Astrocyte of the cerebellum (primary cell): ENCODE data around the gene AMIGO2.

Experiments
- DNase-seq: peaks from one replicate; pipeline ENCODE4 v3.0.0-alpha.2; 2011; ENCODE audit warnings: low read depth
- H3K4me3 ChIP-seq: 2 replicates; pipeline ENCODE4 v1.5.1; 2011; ENCODE audit warnings: mild to moderate bottlenecking, low read depth, low read length, moderate library complexity
- in situ Hi-C: cut with HindIII; loops from 2 replicates; pipeline ENCODE4 v1.10.0; 2017; ENCODE audit warnings: low sequenced_read_pairs
- TF ChIP-seq, protein P1 (sequence below): IDR thresholded peaks from 2 replicates; pipeline ENCODE4 v1.5.1; 2012; ENCODE audit warnings: low read length, low read depth, moderate library complexity, mild to moderate bottlenecking; ENCODE audit errors: missing control alignments

Gene AMIGO2

DNA sequence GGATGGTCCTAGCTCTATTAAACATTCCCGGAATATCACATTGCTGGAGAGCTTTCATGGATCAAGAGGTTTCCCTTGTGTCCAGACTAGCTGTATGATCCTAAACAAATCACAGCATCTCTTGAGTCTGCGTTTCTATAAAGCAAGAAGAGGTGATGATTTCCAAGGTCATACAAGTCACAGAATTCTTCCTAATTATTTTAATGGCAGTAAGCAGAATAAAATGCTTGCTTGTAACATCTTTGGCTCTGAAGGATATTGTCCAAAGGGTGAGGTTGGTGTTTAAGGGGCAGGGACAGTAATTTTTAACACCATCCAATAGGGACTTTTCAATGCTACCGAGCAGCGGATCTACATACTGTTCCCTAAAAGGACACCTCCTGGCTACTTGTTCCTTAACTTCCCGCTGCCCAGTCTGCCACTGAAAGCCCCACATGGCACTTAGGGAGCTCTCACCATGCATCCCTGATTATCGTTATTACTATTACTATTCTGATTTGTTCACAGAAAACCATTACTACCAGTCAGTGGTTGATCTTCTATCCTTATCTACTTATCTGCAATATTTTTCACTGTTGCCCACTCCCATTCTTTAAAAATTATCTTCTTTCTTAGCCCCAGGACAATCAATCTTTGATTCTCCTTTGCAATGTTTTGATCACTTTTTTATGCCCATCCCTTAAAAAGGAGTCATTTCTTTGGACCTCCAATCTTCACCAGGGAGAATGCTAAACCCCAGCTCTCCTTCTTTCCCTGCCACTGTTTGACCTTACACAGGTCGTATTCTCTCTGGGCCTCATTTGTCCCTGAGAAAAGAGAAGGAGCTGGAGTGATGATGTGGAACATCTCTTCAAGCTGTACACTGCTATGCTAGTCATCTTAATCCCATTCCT lies 4.3 kb downstream of the AMIGO2 start:
- H3K4me3 ChIP-seq: no peak overlapping the region
- TF ChIP-seq, protein P1, sequence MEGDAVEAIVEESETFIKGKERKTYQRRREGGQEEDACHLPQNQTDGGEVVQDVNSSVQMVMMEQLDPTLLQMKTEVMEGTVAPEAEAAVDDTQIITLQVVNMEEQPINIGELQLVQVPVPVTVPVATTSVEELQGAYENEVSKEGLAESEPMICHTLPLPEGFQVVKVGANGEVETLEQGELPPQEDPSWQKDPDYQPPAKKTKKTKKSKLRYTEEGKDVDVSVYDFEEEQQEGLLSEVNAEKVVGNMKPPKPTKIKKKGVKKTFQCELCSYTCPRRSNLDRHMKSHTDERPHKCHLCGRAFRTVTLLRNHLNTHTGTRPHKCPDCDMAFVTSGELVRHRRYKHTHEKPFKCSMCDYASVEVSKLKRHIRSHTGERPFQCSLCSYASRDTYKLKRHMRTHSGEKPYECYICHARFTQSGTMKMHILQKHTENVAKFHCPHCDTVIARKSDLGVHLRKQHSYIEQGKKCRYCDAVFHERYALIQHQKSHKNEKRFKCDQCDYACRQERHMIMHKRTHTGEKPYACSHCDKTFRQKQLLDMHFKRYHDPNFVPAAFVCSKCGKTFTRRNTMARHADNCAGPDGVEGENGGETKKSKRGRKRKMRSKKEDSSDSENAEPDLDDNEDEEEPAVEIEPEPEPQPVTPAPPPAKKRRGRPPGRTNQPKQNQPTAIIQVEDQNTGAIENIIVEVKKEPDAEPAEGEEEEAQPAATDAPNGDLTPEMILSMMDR: no peak
- in situ Hi-C loops: no loop called here
- no peak for DNase-seq

GRCh38 chr12:47074757-47075156 lies 5.0 kb downstream of the AMIGO2 start:
- no peak for DNase-seq
- in situ Hi-C loops: no loop called here

GRCh38 chr12:47073951-47074350 lies 5.8 kb downstream of the AMIGO2 start:
- in situ Hi-C loops: no loop called here
- no peak for DNase-seq
- TF ChIP-seq, protein P1: no peak

More at GRCh38 chr12:47074757-47075156, 5.0 kb downstream of the AMIGO2 start:
- H3K4me3 ChIP-seq: no peak overlapping the region
- TF ChIP-seq, protein P1: no peak

DNA sequence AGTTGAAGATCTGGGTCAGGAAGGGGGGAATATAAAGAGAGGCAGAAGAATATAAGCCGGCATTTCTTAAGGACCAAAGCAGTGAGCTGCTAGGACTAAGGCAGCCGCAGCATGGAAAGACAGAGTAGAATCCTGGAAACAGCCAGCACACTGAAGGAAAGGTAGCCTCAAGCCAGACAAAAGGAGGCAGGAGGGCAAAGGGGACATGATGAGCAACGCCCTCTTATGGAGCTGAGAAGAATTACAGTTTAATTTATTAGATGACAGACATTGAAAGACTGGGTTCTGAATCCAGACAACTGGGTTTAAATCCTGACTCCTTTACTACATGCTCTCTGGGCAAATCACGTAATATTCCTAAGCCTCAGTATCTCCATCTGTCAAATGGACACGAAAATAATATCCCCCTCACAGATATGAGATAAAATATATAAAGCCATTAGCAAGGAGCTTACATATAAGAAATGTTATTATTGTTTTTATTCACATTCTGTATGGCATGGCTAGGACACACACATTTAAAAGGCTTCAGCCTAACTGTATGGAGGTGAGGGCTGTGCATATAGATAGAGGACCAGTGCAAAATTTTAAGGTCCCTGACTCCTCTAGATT lies 8.4 kb downstream of the AMIGO2 start:
- TF ChIP-seq, protein P1: peak; percentile 46
- H3K4me3 ChIP-seq: no peak overlapping the region
- DNase-seq: no peak
- in situ Hi-C loops: no loop called here

More at GRCh38 chr12:47073951-47074350, 5.8 kb downstream of the AMIGO2 start:
- H3K4me3 ChIP-seq: no peak overlapping the region

DNA sequence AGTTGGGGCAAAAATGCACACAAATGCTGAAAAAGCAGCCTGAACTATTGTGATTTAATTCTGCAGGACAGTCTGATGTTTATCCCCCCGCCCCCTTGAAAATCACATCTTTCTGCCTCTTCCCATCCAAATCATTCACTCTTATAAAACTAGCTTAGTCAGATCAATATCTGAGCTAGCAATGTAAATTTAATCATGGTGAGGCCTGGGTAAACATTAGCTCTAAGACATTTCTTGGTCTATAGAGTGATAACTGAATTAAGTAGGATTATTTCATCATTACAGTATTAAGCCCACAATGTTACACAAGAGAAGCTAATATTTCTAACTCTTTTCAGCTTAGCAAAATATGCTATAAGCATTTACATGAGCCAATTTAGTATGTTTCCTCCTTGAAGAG lies 9.4 kb downstream of the AMIGO2 start:
- in situ Hi-C loops: no loop called here
- TF ChIP-seq, protein P1: no peak
- DNase-seq: no peak
- no peak overlapping the region for H3K4me3 ChIP-seq

GRCh38 chr12:47068539-47068938 lies 11.2 kb downstream of the AMIGO2 start:
- peak; percentile 90 for DNase-seq
- TF ChIP-seq, protein P1: no peak
- in situ Hi-C loops: no loop called here
- H3K4me3 ChIP-seq: no peak overlapping the region
